HK-2 (cell line): Measurements from ENCODE around the gene PLXDC2.
"Not testable (repeated sequence)": the region's sequence is repeated elsewhere in the genome, so short reads cannot be mapped to it uniquely, and the experiment has no call there.

Source experiments
- DNase-seq: peaks from one replicate; pipeline ENCODE4 v3.0.0-alpha.2; 2018; ENCODE audit not compliant: unreplicated experiment

PLXDC2 gene

GRCh38 chr10:20041931-20042330 lies 225.7 kb downstream of the PLXDC2 start:
- DNase-seq = no peak

GRCh38 chr10:20045100-20045499 lies 228.9 kb downstream of the PLXDC2 start:
- not testable (repeated sequence) for DNase-seq

- DNase-seq = no peak
Observed at GRCh38 chr10:20048161-20048560, 231.9 kb downstream of the PLXDC2 start.

GRCh38 chr10:20058135-20058534 lies 241.9 kb downstream of the PLXDC2 start:
- DNase-seq = no peak

- DNase-seq = no peak
Observed at GRCh38 chr10:20059084-20059835, 243.0 kb downstream of the PLXDC2 start.

- DNase-seq = no peak
Observed at GRCh38 chr10:20065814-20066213, 249.6 kb downstream of the PLXDC2 start.

GRCh38 chr10:20073167-20073566 lies 256.9 kb downstream of the PLXDC2 start:
- DNase-seq = no peak

GRCh38 chr10:20075713-20076112 lies 259.5 kb downstream of the PLXDC2 start:
- no peak for DNase-seq

- DNase-seq = no peak
Observed at GRCh38 chr10:20084451-20084850, 268.2 kb downstream of the PLXDC2 start.

- no peak for DNase-seq
Observed at GRCh38 chr10:20085115-20085514, 268.9 kb downstream of the PLXDC2 start.

- DNase-seq = no peak
Observed at GRCh38 chr10:20087353-20087752, 271.1 kb downstream of the PLXDC2 start.

- DNase-seq = no peak
Observed at GRCh38 chr10:20088061-20088701, 271.9 kb downstream of the PLXDC2 start.

- no peak for DNase-seq
Observed at GRCh38 chr10:20089879-20090278, 273.6 kb downstream of the PLXDC2 start.

- DNase-seq = no peak
Observed at GRCh38 chr10:20090831-20091230, 274.6 kb downstream of the PLXDC2 start.

- no peak for DNase-seq
Observed at GRCh38 chr10:20091698-20092097, 275.5 kb downstream of the PLXDC2 start.

GRCh38 chr10:20093600-20093999 lies 277.4 kb downstream of the PLXDC2 start:
- no peak for DNase-seq

- no peak for DNase-seq
Observed at GRCh38 chr10:20094226-20094976, 278.2 kb downstream of the PLXDC2 start.

GRCh38 chr10:20100171-20100570 lies 283.9 kb downstream of the PLXDC2 start:
- no peak for DNase-seq

- no peak for DNase-seq
Observed at GRCh38 chr10:20105236-20105635, 289.0 kb downstream of the PLXDC2 start.

GRCh38 chr10:20105931-20106330 lies 289.7 kb downstream of the PLXDC2 start:
- DNase-seq = no peak

- DNase-seq = no peak
Observed at GRCh38 chr10:20108021-20108420, 291.8 kb downstream of the PLXDC2 start.

- DNase-seq = no peak
Observed at GRCh38 chr10:20109613-20110012, 293.4 kb downstream of the PLXDC2 start.
